ENCODE data around the gene THOC6. TPM values are rescaled to one million over a fixed set of nuclear protein-coding genes. Genes with fewer than 3 reads are reported as not detected.
A peak's percentile ranks its signal among the peaks of the same experiment; 100 is the strongest.

Gene THOC6
- total RNA-seq, 4 donors from 2014 or later, result 15.7 to 33.9 (median 26.7) TPM

DNA sequence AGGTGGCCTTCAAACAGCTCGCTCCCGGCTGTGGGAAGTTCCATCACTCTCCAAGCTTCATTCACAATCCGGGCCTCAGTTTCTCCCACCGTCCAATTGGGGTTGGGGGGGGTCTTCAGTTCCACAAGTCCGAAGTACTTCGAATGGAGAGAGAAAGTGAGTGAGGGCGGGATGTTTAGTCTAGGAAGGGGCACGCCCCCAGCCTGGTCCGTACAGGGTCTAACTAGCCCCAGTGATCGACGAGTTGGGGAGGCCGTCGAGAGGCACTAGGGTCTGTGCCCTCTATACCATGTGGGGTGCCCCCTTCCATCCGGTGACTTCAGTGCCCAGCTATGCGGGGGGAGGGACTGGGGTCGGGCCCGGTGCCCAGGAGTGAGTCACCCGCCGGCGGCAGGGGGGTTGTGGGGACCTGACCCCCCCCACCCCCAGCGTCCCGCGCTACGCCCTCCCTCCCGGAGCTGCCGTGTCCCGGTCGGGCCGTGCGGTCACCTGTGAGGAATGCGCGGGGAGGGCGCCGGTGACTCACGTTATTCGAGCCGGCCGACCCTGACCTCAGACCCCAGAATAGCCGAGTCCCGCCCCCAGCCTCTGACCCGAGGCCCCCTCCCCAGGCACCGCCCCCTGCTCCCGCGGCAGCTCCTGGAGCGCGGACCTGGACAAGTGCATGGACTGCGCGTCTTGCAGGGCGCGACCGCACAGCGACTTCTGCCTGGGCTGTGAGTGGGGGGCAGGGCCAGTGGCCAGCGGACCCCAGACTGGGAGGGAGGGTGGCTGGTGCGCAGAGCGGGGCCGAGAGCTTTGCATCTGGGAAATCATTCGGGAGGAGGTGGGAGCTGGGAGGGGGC is 3.0 kb upstream of the THOC6 start:
- peak; percentile 68 for DNase-seq (ENCODE audit: low spot score)
- TF ChIP-seq CTCF (IDR thresholded peaks at IDR 0.05), result no peak
- ATAC-seq (ENCODE audit: low FRiP score), result peak; percentile 52

GRCh38 chr16:3021449-3022207 is 2.2 kb upstream of the THOC6 start:
- peak; percentile 54 for DNase-seq (ENCODE audit: low spot score)
- peak; percentile 41 for ATAC-seq (ENCODE audit: low FRiP score)
- TF ChIP-seq CTCF (IDR thresholded peaks at IDR 0.05), result no peak

DNA sequence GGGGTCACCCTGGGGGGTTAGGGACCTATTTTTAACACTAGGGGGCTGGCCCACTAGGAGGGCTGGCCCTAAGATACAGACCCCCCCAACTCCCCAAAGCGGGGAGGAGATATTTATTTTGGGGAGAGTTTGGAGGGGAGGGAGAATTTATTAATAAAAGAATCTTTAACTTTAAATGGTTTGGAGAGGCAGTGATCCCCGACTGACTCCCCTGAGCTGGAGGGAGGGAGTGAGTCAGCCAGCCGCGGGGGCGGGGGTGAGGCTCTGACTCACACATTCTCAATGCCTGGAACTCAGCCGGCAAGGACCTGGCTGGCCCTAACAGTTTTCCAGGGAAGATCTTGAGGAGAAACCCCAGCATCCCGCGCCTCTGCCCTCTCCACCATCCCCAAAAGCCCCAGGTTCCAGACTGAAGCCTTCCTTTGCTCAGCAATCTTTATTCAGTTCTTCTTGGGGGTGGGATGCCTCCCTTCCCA is 1.6 kb upstream of the THOC6 start:
- peak; percentile 33 for ATAC-seq (ENCODE audit: low FRiP score)
- no peak for TF ChIP-seq CTCF (IDR thresholded peaks at IDR 0.05)
- peak; percentile 82 for DNase-seq (ENCODE audit: low spot score)

DNA sequence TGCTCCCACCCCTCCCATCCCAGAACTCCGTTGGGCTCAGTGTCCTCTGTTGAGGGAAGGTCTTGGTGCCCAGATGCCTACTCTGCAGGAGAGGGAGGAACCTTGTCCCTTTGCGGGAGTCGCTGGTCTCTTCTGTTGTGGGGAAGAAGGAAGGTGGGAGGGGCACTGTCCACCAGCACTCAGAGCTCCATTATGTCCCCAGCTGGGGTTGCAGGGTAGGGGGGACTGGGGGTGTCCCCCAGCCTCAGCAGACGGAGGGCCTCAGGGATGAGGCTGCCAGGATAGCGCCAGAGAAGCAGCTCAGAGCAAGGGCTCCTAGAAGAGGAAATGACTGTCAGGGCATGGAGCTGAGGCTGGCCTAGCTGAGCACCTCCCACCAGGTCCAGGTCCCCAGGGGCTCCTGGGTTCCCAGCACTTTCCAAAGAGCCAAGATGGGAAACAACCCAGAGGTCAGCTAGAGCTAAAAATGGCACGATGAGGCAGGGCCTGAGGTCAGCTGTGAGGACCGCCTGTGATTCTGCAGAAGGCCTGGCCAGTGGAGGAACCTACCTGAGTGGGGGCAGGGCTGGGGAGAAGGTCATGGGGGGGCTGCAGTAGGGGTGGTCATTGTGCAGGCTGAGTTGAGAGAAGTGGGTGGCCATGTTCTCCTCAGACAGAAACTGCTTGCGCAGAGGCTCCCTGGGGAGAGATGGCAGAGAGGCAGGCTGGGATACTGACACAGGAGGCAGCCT is 986 bp upstream of the THOC6 start:
- TF ChIP-seq CTCF (IDR thresholded peaks at IDR 0.05), result no peak
- DNase-seq (ENCODE audit: low spot score) (no peak), ATAC-seq (ENCODE audit: low FRiP score) (no peak)

DNA sequence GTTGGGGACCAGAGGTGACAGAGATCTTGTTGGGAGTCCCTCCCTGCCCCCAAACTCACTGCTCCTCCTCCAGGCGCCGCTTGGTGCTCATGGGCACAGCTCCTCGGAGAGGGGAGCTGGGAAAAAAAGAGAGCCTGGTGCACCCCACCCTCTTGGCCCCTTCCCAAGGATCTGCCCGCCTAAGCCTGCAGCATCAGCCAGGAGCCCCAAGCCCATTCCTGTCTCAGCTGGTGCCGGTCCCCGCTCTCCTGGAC is 493 bp upstream of the THOC6 start:
- TF ChIP-seq CTCF (IDR thresholded peaks at IDR 0.05), result no peak
- DNase-seq (ENCODE audit: low spot score) (peak; percentile 35), ATAC-seq (ENCODE audit: low FRiP score) (no peak)

DNA sequence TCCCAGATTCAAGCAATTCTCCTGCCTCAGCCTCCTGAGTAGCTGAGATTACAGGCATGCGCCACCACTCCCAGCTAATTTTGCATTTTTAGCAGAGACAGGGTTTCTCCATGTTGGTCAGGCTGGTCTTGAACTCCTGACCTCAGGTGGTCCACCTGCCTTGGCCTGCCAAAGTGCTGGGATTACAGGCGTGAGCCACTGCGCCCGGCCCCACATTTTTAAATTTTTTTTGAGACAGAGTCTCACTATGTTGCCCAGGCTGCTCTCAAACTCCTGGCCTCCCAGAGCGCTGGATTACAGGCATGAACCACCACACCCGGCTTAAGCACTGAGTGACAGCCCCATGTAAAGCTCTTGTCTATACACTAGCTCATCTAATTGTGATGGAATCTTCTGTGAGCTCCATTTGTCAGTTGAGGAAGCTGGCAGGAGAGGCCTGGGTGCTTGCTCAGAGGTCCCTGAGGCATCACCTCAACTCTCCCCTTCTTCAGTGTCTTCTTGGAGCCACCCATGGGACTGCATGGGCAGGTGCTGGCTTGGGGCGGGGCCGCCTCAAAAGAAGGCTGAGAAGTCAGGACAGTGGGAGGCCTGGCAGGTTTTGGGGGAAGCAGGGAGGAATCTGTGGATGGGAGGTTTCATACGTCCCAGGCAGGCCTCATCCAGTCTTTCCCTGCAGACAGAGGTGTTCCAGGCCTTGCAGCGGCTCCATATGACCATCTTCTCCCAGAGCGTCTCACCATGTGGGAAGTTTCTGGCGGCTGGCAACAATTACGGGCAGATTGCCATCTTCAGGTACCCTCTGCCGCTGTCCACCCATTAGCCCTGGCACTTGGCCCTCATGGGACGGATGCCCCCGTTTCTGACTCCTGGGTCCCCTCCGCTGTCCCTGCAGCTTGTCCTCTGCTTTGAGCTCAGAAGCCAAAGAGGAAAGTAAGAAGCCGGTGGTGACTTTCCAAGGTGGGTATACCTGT is 1.5 kb downstream of the THOC6 start:
- ATAC-seq (ENCODE audit: low FRiP score) (no peak), DNase-seq (ENCODE audit: low spot score) (no peak)
- no peak for TF ChIP-seq CTCF (IDR thresholded peaks at IDR 0.05)
